HUES48 (cell line): Measurements from ENCODE around the gene SORT1.
"Not testable (repeated sequence)": the region's sequence is repeated elsewhere in the genome, so short reads cannot be mapped to it uniquely, and the experiment has no call there.

Experiments
- H3K27ac ChIP-seq: one replicate; pipeline ENCODE4 v1.7.0; 2013; ENCODE audit warnings: low read depth, low read length, inconsistent platforms
- H3K27me3 ChIP-seq: 2 replicates; pipeline ENCODE4 v1.6.1; 2013; ENCODE audit warnings: mild to moderate bottlenecking, low read length; ENCODE audit not compliant: control insufficient read depth, insufficient read depth
- H3K36me3 ChIP-seq: 2 replicates; pipeline ENCODE4 v1.6.1; 2013; ENCODE audit warnings: low read length; ENCODE audit not compliant: control insufficient read depth, insufficient read depth
- H3K4me1 ChIP-seq: 2 replicates; pipeline ENCODE4 v1.6.1; 2013; ENCODE audit warnings: mild to moderate bottlenecking, low read length; ENCODE audit not compliant: control insufficient read depth, insufficient read depth
- H3K4me3 ChIP-seq: 2 replicates; pipeline ENCODE4 v1.5.1; 2013; ENCODE audit warnings: mild to moderate bottlenecking, low read depth, low read length
- H3K9ac ChIP-seq: 2 replicates; pipeline ENCODE4 v1.6.1; 2013; ENCODE audit warnings: mild to moderate bottlenecking, low read depth, low read length, moderate library complexity
- H3K9me3 ChIP-seq: 2 replicates; pipeline ENCODE4 v1.6.1; 2013; ENCODE audit warnings: low read length; ENCODE audit not compliant: control insufficient read depth, insufficient read depth

The SORT1 gene

GRCh38 chr1:109379422-109379821, 18.3 kb downstream of the SORT1 start:
- Histone ChIP-seq H3K36me3 (no peaks in the 10 kb centered on the region), H3K27ac (no peak overlapping the region), H3K4me3 (no peak overlapping the region), H3K27me3 (no peaks in the 10 kb centered on the region), H3K4me1 (peaks cover 21% of the 10 kb centered on the region), H3K9me3 (no peaks in the 10 kb centered on the region), H3K9ac (no peak overlapping the region)

GRCh38 chr1:109377698-109378097, 20.0 kb downstream of the SORT1 start:
- Histone ChIP-seq H3K4me3 (no peak overlapping the region), H3K27me3 (no peaks in the 10 kb centered on the region), H3K9ac (no peak overlapping the region), H3K9me3 (no peaks in the 10 kb centered on the region), H3K36me3 (no peaks in the 10 kb centered on the region), H3K27ac (no peak overlapping the region), H3K4me1 (peaks cover 4% of the 10 kb centered on the region)

GRCh38 chr1:109373696-109374095, 24.0 kb downstream of the SORT1 start:
- H3K36me3 ChIP-seq, H3K27me3 ChIP-seq: not testable (repeated sequence)

DNA sequence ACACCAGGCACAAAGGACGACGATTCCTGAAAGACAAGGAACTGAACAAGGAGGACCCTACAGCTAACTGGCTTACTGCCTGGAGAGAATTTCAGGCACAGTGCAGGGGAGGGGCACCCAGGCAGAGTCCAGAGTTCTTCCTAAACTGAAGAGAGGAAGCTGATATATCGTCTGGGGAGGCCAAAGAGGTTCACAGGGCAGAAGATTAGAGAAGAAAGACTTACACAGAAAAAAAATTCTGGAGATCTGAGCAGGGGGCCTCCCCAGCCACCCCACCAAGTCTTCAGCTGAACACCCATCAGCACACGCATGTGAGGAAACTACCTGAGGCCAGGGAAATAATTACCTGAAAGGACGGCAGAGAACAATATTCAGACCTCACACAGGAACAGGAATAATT, 24.6 kb downstream of the SORT1 start:
- Histone ChIP-seq H3K27ac (no peak overlapping the region), H3K9ac (no peak overlapping the region), H3K36me3 (no peaks in the 10 kb centered on the region)

More at GRCh38 chr1:109373696-109374095, 24.0 kb downstream of the SORT1 start:
- not testable (repeated sequence) for H3K9ac ChIP-seq, H3K9me3 ChIP-seq, H3K27ac ChIP-seq, H3K4me3 ChIP-seq, H3K4me1 ChIP-seq

DNA sequence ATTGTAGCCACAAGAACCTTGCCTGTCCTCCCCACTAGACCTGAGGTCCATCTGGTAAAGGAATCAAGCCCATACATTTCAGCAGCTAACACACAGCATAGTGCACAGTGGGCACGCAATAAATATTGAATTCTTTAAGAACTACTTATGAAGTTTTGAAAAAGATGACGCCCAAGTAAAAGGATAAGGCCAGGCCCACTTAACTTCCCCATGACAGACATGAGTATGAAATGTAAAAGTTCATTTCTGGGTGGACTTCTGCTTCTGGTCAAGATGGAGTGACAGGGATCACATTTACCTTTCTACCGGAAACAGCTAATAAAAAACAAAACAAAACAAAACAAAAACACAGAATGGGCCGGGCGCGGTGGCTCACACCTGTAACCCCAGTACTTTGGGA, 25.4 kb downstream of the SORT1 start:
- H3K36me3 ChIP-seq: peaks cover 2% of the 10 kb centered on the region
- no peak overlapping the region for H3K27ac ChIP-seq
- no peak overlapping the region for H3K4me3 ChIP-seq
- no peaks in the 10 kb centered on the region for H3K9me3 ChIP-seq
- no peaks in the 10 kb centered on the region for H3K27me3 ChIP-seq
- peaks cover 8% of the 10 kb centered on the region for H3K4me1 ChIP-seq
- H3K9ac ChIP-seq: no peak overlapping the region

More for the DNA sequence above, 24.6 kb downstream of the SORT1 start:
- Histone ChIP-seq H3K27me3 (no peaks in the 10 kb centered on the region), H3K9me3 (no peaks in the 10 kb centered on the region), H3K4me1 (peaks cover 8% of the 10 kb centered on the region), H3K4me3 (no peak overlapping the region)

- H3K4me1 ChIP-seq: peaks cover 8% of the 10 kb centered on the region
- H3K27me3 ChIP-seq: no peaks in the 10 kb centered on the region
- no peak overlapping the region for H3K27ac ChIP-seq
- peaks cover 6% of the 10 kb centered on the region for H3K36me3 ChIP-seq
- no peaks in the 10 kb centered on the region for H3K9me3 ChIP-seq
- H3K4me3 ChIP-seq: no peak overlapping the region
- H3K9ac ChIP-seq: no peak overlapping the region
Measured at GRCh38 chr1:109371341-109371739, 26.4 kb downstream of the SORT1 start.

DNA sequence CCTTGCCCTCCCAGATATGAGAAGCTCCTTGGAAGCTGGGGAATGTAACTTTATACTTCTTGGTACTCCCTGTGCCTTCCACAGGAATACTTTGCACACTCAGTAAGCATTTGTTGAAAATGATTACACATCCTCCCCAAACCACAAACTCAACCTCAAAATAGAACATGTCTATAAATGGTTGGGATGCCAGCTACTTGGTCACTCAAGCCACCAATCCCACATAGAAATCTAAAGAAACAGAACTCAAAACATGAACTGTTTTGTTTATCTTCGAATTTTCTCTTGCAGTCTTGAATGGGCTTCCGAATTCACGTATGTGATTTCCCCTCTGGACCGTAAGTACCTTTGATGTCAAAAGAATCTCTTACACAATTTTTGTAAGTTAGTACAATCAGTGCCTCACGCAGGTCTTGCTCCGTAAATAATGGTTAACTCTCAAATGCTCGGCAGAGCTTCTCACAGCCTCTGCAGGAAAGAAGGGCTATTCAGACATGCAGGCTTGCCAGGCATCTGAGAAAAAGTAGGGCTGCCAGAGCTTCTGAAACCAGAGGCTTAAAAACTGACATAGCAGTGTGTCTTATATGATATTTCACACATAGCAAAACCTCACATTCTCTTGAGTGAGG, 26.9 kb downstream of the SORT1 start:
- H3K9ac ChIP-seq: no peak overlapping the region
- peaks cover 8% of the 10 kb centered on the region for H3K4me1 ChIP-seq
- H3K27ac ChIP-seq: no peak overlapping the region

DNA sequence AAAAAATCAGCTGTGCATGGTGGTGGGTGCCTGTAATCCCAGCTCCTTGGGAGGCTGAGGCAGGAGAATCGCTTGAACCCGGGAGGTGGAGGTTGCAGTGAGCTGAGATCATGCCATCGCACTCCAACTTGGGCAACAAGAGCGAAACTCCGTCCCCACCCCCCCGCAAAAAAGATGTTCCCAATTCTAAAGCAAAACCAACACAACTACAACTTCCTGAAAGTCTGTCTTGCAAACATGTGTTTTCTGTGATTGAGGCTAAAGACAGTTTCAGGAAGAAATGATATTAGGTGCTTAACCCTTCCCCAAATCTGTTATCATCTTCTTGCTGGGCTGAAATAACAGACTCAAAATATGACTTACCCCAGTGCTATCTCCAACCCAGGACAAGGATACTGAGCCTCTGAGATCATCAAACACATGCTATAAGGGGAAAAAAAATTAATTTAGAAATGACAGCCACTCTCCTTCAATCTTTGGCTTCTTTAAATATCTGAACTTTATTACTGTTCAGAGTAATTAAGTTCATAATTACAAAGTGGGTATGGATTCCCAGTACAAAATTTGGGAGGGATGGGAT, 28.5 kb downstream of the SORT1 start:
- H3K9me3 ChIP-seq: no peaks in the 10 kb centered on the region
- H3K9ac ChIP-seq: no peak overlapping the region
- no peak overlapping the region for H3K27ac ChIP-seq
- H3K36me3 ChIP-seq: peaks cover 15% of the 10 kb centered on the region
- no peaks in the 10 kb centered on the region for H3K27me3 ChIP-seq
- H3K4me3 ChIP-seq: no peak overlapping the region
- H3K4me1 ChIP-seq: peaks cover 8% of the 10 kb centered on the region

More for the DNA sequence above, 26.9 kb downstream of the SORT1 start:
- Histone ChIP-seq H3K27me3 (no peaks in the 10 kb centered on the region), H3K36me3 (peaks cover 11% of the 10 kb centered on the region), H3K9me3 (no peaks in the 10 kb centered on the region), H3K4me3 (no peak overlapping the region)

- Histone ChIP-seq H3K27me3 (no peaks in the 10 kb centered on the region), H3K4me3 (no peak overlapping the region), H3K9ac (no peak overlapping the region), H3K9me3 (no peaks in the 10 kb centered on the region), H3K27ac (no peak overlapping the region), H3K4me1 (peaks cover 8% of the 10 kb centered on the region), H3K36me3 (peaks cover 15% of the 10 kb centered on the region)
Measured at GRCh38 chr1:109368464-109368863, 29.3 kb downstream of the SORT1 start.

GRCh38 chr1:109367626-109368025, 30.1 kb downstream of the SORT1 start:
- no peak overlapping the region for H3K9ac ChIP-seq
- no peaks in the 10 kb centered on the region for H3K27me3 ChIP-seq
- no peaks in the 10 kb centered on the region for H3K9me3 ChIP-seq
- H3K4me3 ChIP-seq: no peak overlapping the region
- peaks cover 15% of the 10 kb centered on the region for H3K36me3 ChIP-seq
- peaks cover 8% of the 10 kb centered on the region for H3K4me1 ChIP-seq
- no peak overlapping the region for H3K27ac ChIP-seq

- H3K36me3 ChIP-seq: peaks cover 15% of the 10 kb centered on the region
- H3K4me1 ChIP-seq: peaks cover 15% of the 10 kb centered on the region
- no peak overlapping the region for H3K4me3 ChIP-seq
- H3K9ac ChIP-seq: no peak overlapping the region
- no peaks in the 10 kb centered on the region for H3K27me3 ChIP-seq
- H3K9me3 ChIP-seq: no peaks in the 10 kb centered on the region
- H3K27ac ChIP-seq: no peak overlapping the region
Measured at GRCh38 chr1:109365642-109366204, 32.0 kb downstream of the SORT1 start.
